ENCODE results near the gene TSG101.

TSG101 gene

GRCh38 chr11:18534245-18534644, 7.5 kb upstream of the TSG101 start:
- Histone ChIP-seq H3K27me3 (ENCODE audit: insufficient read depth, low read length) (no peaks in the 10 kb centered on the region), H3K4me3 (ENCODE audit: low read depth, low read length, poor library complexity, severe bottlenecking) (no peak overlapping the region), H3K36me3 (ENCODE audit: insufficient read depth, low read length) (no peaks in the 10 kb centered on the region), H4K20me1 (ENCODE audit: insufficient read depth, low read length) (no peaks in the 10 kb centered on the region), H3K9me2 (ENCODE audit: low read depth, low read length) (no peaks in the 10 kb centered on the region), H2AFZ (ENCODE audit: low read length) (no peak overlapping the region), H3K9me3 (ENCODE audit: low read length) (no peaks in the 10 kb centered on the region), H3K9ac (ENCODE audit: low read length) (no peak overlapping the region), H3F3A (ENCODE audit: insufficient read depth, low read length) (no peaks in the 10 kb centered on the region), H3K79me2 (ENCODE audit: insufficient read depth, low read length) (no peaks in the 10 kb centered on the region), H3K27ac (ENCODE audit: low read depth, low read length, poor library complexity, severe bottlenecking) (no peak overlapping the region), H3K4me2 (ENCODE audit: low read length) (no peak overlapping the region), H3K4me1 (ENCODE audit: insufficient read depth, low read length, severe bottlenecking) (peaks cover 22% of the 10 kb centered on the region)
- TF ChIP-seq, protein P1, sequence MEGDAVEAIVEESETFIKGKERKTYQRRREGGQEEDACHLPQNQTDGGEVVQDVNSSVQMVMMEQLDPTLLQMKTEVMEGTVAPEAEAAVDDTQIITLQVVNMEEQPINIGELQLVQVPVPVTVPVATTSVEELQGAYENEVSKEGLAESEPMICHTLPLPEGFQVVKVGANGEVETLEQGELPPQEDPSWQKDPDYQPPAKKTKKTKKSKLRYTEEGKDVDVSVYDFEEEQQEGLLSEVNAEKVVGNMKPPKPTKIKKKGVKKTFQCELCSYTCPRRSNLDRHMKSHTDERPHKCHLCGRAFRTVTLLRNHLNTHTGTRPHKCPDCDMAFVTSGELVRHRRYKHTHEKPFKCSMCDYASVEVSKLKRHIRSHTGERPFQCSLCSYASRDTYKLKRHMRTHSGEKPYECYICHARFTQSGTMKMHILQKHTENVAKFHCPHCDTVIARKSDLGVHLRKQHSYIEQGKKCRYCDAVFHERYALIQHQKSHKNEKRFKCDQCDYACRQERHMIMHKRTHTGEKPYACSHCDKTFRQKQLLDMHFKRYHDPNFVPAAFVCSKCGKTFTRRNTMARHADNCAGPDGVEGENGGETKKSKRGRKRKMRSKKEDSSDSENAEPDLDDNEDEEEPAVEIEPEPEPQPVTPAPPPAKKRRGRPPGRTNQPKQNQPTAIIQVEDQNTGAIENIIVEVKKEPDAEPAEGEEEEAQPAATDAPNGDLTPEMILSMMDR (IDR thresholded peaks at IDR 0.05; ENCODE audit: low read length), result no peak

GRCh38 chr11:18533365-18533764, 6.6 kb upstream of the TSG101 start:
- no peaks in the 10 kb centered on the region for H3F3A ChIP-seq (ENCODE audit: insufficient read depth, low read length)
- no peak overlapping the region for H3K9ac ChIP-seq (ENCODE audit: low read length)
- peaks cover 31% of the 10 kb centered on the region for H3K4me1 ChIP-seq (ENCODE audit: insufficient read depth, low read length, severe bottlenecking)
- H3K4me3 ChIP-seq (ENCODE audit: low read depth, low read length, poor library complexity, severe bottlenecking), result no peak overlapping the region
- H3K36me3 ChIP-seq (ENCODE audit: insufficient read depth, low read length), result no peaks in the 10 kb centered on the region
- H3K9me2 ChIP-seq (ENCODE audit: low read depth, low read length), result no peaks in the 10 kb centered on the region
- no peaks in the 10 kb centered on the region for H4K20me1 ChIP-seq (ENCODE audit: insufficient read depth, low read length)
- H3K4me2 ChIP-seq (ENCODE audit: low read length), result no peak overlapping the region
- H2AFZ ChIP-seq (ENCODE audit: low read length), result no peak overlapping the region
- H3K9me3 ChIP-seq (ENCODE audit: low read length), result no peaks in the 10 kb centered on the region
- no peak overlapping the region for H3K27ac ChIP-seq (ENCODE audit: low read depth, low read length, poor library complexity, severe bottlenecking)
- no peak for TF ChIP-seq EZH2 (IDR thresholded peaks at IDR 0.05; ENCODE audit: borderline replicate concordance, low read length)
- H3K27me3 ChIP-seq (ENCODE audit: insufficient read depth, low read length), result no peaks in the 10 kb centered on the region
- no peaks in the 10 kb centered on the region for H3K79me2 ChIP-seq (ENCODE audit: insufficient read depth, low read length)

DNA sequence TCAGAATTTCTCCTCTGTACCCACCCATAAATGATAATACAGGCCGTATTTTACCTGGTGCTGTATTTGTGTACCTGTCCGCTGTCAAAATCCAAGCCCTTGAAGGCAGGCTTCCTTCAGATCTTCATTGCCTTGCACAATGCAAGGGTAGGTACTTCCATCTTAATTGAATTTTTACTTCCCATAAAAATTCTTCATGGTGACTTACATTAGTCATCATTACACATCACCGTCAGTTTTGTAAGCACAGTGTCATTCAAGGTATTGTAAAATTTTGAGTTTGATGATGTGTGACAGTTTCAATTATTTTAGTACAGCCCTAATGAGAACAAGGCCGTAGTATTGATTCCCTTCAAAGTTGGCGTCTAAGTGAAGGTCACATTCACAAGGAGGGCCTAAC, 770 bp upstream of the TSG101 start:
- Histone ChIP-seq H3K79me2 (ENCODE audit: insufficient read depth, low read length) (peaks cover 22% of the 10 kb centered on the region), H3K9me2 (ENCODE audit: low read depth, low read length) (no peaks in the 10 kb centered on the region), H3K36me3 (ENCODE audit: insufficient read depth, low read length) (peaks cover 7% of the 10 kb centered on the region; the same call in 1 of the 2 replicates), H3K4me3 (ENCODE audit: low read depth, low read length, poor library complexity, severe bottlenecking) (peak overlapping the region; percentile 91), H3K4me1 (ENCODE audit: insufficient read depth, low read length, severe bottlenecking) (peaks cover 61% of the 10 kb centered on the region), H2AFZ (ENCODE audit: low read length) (no peak overlapping the region), H3K27me3 (ENCODE audit: insufficient read depth, low read length) (no peaks in the 10 kb centered on the region), H3K27ac (ENCODE audit: low read depth, low read length, poor library complexity, severe bottlenecking) (peak overlapping the region; percentile 75), H3K9ac (ENCODE audit: low read length) (peak overlapping the region; percentile 88), H3K4me2 (ENCODE audit: low read length) (peak overlapping the region; percentile 88), H3F3A (ENCODE audit: insufficient read depth, low read length) (no peaks in the 10 kb centered on the region), H4K20me1 (ENCODE audit: insufficient read depth, low read length) (no peaks in the 10 kb centered on the region), H3K9me3 (ENCODE audit: low read length) (no peaks in the 10 kb centered on the region)
- no peak for TF ChIP-seq EZH2 (IDR thresholded peaks at IDR 0.05; ENCODE audit: borderline replicate concordance, low read length)

- peaks cover 59% of the 10 kb centered on the region for H3K4me1 ChIP-seq (ENCODE audit: insufficient read depth, low read length, severe bottlenecking)
- peak overlapping the region; percentile 75 for H3K27ac ChIP-seq (ENCODE audit: low read depth, low read length, poor library complexity, severe bottlenecking)
- H3K9ac ChIP-seq (ENCODE audit: low read length), result peak overlapping the region; percentile 88
- no peaks in the 10 kb centered on the region for H3K9me3 ChIP-seq (ENCODE audit: low read length)
- no peaks in the 10 kb centered on the region for H3F3A ChIP-seq (ENCODE audit: insufficient read depth, low read length)
- no peak overlapping the region for H2AFZ ChIP-seq (ENCODE audit: low read length)
- TF ChIP-seq, protein P1 (IDR thresholded peaks at IDR 0.05; ENCODE audit: low read length), result no peak
- TF ChIP-seq EZH2 (IDR thresholded peaks at IDR 0.05; ENCODE audit: borderline replicate concordance, low read length), result no peak
- no peaks in the 10 kb centered on the region for H3K27me3 ChIP-seq (ENCODE audit: insufficient read depth, low read length)
- H3K4me3 ChIP-seq (ENCODE audit: low read depth, low read length, poor library complexity, severe bottlenecking), result peak overlapping the region; percentile 91
- no peaks in the 10 kb centered on the region for H4K20me1 ChIP-seq (ENCODE audit: insufficient read depth, low read length)
- peaks cover 7% of the 10 kb centered on the region; the same call in 1 of the 2 replicates for H3K36me3 ChIP-seq (ENCODE audit: insufficient read depth, low read length)
- H3K79me2 ChIP-seq (ENCODE audit: insufficient read depth, low read length), result peaks cover 26% of the 10 kb centered on the region
- H3K9me2 ChIP-seq (ENCODE audit: low read depth, low read length), result no peaks in the 10 kb centered on the region
- H3K4me2 ChIP-seq (ENCODE audit: low read length), result peak overlapping the region; percentile 88
These were observed 617 bp downstream of the TSG101 start for GRCh38 chr11:18526130-18526520.

All from OCI-LY1 (cell line).